Muscle of arm (tissue), 12 donors: ENCODE measurements around the gene COBL. TPM values are rescaled to one million over a fixed set of nuclear protein-coding genes. Genes with fewer than 3 reads are reported as not detected.

ENCODE experiments used
- DNase-seq: peaks from one replicate; pipeline ENCODE4 v3.0.0-alpha.2; 2013
- polyA plus RNA-seq, 12 donors: library from polyadenylated mRNA; unstranded; fragments of 120-200 nt; gene quantifications; one replicate each; pipeline ENCODE4 v1.2.1, GENCODE V29; 2013; ENCODE audit not compliant: insufficient read length in 12 of 12

Gene COBL
- polyA plus RNA-seq, 12 donors: 37.5 to 412 (median 128) TPM

DNA sequence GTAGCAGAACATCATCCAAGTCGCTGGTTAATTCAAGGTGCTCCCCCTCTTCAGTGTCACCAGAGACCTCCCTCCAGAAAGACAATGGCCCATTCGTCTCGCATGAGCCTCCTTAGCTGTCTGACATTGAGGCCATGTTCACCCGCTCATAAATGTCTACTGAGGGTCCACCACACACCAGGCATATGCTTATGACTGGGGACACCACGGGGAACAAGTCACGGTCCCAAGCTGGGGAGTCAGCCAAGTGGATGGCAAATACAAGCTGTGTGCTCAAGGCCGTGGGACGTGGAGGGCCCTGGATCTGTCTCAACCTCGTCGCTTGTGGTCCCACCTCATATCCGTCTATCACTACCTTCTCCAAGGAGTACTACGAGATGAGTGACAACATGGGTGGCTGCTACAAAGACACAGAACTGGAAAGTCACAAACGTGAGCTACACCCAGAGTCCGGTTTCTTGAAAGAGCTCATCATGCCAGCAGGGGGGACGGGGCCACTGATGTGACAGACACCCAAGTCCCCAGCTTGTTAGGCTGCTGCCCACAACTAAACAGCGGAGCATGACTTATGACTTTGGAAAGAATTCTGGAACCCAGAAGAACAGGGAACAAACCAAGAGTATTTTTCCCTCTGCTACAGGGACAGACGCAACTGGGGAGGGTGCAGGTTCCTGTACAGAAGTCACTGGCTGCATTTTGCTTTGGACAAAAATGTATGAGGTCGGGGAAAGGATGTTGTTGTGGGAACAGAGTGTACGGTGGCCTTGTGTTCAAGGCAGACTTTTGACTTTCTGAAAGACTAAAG is 189.6 kb downstream of the COBL start:
- no peak for DNase-seq

DNA sequence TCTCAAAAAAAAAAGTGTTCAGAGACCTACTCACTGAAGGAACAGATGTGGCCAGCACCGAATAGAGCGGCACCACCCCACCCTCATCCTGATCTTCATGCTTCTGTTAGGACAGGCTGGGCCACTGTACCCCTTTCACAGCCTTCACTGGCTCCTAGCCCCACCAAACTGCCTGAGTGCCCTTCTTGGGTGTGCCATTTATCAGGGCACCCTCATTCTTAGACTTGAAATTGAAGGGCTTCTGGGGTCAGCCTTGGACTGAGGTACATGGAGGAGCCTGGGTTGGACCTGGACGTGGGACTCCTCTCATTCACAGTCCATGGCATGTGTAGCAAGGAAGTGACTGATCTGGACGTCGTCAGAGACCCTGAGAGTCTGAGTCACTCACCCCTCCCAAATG is 190.3 kb downstream of the COBL start:
- DNase-seq: no peak

DNA sequence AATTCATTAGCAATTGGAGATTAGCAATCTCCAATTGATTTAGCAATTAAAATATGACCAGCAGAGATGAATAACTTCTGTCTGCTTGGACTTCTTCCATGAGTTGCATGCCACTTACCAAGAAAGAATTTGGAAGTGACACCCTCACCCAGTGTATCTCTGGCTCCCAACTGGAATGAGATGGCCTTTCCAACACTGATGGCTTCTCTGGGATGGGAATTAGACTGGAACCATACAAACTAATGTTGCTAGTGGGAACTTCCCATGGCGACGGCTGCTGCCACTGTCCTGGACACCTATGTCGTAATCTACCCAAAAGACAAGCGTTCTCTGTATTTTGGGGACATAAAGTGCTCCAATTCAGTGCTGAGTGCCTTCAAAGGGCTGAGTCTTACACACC is 192.3 kb downstream of the COBL start:
- no peak for DNase-seq

DNA sequence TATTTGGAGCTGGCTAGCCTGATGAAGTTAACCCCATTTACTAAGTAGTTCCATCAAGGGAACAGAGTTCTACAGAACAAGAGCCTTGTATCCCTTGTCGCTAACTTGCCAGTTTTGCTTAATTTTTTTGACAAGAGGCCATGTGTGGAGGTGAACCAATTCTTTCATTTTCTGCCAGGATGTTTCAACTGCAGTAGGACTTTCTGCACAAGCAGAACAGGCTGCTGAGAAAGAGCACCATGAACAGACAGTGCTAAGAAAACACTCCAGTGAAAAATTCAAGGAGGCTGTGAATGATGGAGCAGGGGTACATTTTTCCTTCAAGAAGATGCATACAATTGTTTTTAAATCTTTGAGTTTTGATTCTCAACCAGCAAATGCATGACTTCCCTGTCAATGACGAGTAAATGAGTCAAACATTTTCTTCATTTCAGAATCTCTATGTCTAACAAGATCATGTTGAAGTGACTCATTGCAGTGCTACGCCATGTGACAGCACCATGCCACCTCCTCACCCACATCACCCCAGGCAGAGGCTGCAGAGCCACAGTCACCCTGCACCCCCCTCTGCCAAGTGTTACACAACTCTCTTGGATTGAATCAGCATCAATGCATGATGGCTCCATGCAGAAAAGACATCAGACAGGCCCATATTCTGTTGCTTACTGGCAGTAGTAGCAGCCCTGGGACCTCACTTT is 193.1 kb downstream of the COBL start:
- no peak for DNase-seq

DNA sequence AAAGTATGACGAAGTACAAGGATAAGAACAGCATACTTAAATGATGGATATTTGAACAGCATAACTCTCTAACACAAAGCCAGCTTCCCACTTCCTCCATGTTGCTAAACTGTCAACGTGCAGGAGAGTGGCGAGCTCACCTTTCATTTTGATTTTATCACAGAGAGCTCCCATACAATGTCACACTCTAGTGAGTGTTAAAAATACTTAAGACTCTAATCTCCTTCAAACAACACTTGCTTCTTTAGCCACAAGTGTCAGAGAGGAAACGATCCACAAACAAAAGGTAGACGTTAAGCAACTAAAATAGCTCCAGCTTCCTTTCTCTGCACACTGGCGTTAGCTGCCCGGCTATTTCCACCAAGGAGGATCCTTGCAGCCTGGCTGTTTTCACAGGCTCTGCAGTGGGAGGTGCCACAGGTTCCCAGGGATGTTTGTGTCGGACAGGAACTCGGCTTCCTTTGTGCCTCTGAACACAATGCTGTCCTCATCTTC is 194.6 kb downstream of the COBL start:
- DNase-seq: no peak

DNA sequence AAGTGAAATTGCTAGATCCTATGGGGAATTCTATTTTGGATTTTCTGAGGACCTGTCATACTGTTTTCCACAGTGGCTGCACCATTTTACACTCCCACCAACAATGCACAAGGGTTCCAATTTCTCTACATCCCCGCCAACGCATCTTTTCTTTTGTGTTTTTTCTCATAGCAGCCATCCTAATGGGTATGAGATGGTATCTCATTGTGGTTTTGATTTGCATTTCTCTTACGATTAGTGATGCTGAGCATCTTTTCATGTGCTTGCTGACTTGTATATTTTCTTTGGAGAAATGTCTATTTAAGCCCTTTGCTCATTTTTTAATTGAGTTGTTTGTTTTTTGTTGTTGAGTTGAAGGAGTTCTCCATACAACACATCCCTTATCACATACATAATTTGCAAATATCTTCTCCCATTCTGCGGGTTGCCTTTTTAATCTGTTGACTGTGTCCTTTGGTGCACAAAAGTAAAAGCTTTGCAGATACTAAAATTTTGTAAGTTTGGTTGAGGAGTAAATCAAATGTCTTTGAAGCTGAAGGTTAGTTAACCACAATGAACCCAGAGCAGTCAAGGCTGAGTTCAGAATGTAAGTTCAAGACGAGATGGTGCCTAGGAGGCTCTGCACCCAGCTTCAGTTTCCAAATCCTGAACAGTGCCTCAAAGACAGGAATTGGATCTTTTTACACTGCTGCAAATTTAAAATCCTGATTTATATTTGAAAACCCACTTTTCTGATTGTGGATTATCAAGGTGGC is 195.4 kb downstream of the COBL start:
- DNase-seq: no peak

DNA sequence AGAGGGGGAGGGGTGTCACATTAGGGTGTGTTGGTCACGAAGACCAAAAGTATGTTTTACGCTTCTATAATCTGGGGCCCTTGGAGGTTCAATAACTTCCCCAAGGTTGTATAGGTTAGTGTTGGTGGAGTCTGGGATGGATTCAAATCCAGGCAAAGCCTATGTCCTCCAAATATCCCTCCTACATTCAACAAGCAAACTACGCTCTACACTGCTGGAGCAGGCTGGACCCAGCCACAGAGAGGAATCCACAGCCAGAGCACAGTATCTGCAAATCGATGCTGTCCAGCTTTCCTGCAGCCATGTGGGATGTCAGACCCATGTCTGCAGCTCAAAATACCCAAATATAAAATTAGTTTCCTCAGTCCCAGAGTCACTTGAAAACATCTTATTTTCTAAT is 198.0 kb downstream of the COBL start:
- DNase-seq: no peak

DNA sequence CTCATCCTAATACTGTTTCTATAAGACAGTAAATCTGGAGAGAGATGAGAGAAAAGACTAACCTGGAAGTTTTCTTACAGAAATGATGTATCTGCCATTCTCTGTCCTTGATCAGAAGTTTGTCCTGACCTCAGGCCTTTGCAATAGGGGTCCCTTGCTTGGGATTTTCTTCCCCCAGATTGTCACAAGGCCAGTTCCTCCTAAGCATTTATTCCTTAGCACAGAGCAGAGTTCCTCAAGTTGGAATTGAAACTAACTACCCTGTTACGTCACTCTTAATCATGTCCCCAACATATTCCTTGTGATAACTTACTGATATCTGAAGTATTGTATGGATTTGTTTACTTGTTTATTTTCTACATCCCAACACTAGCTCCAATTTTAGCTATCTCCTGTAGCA is 202.1 kb downstream of the COBL start:
- DNase-seq: no peak

DNA sequence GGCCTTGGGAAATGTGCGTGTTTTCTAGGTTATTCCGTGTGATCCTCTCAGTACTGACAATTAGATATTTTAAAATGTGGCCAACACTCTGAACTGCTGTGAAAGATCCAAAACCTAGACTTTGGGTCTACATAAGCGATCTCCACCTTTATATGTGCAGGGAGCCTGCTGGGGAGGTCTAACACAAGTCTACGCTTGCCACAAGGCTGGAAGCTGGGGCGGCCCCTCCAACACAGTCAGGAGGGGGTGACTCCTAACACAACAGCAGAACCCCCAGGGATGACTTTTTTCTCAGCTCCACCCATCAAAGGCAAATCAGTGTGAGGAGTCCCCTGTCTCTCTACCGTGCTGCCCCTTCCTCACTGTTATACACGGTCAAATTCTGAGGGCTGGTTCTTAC is 202.6 kb downstream of the COBL start:
- DNase-seq: no peak

DNA sequence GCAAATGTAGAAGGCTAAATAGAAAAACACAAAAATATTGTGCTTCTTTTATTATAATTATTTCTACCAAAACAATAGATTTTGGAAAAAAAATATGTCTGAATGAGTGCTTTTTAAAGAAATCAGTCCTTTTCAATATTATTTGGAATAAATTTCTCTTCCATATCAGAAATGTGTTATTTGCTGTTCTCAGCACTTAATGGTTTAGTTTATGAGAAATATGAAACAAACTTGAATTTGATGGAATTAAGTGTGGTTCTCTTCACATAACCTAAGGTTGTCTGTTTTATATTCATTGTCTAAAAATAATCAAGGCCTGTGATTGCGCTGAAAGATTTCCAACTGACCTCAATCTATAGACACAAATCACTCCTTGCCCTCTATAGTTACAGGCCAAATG is 203.0 kb downstream of the COBL start:
- DNase-seq: no peak

DNA sequence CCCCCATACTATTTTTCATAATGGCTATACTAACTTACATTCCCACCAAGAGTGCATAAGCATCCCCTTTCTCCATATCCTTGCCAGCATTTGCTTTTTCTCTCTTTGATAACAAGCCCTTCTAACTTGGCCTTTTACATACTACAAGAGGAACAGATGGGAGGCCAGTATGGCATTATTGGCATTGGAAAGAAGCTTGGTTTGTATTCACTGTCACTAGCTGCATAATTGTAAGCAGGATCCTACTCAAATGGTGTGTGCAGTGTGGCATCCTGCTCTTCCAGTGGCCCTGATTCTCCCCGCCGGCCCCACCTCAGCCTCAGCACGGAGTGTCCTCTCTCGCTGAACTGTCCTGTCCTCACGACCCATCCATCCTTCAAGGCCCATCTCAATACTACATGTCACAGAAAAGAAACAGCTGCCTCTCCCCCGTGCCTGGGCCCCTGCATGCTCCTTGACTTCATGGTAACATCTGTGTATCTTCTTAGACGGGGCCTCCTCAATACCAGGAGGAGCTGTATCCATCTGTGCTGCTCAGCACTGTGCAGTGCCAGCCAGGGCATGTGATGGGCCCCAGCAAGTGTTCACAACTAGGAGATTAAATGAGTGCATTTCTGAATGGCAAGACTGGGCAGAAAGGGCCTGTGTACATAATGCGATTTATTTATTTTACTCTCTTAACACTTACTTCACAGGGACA is 205.2 kb downstream of the COBL start:
- DNase-seq: no peak

DNA sequence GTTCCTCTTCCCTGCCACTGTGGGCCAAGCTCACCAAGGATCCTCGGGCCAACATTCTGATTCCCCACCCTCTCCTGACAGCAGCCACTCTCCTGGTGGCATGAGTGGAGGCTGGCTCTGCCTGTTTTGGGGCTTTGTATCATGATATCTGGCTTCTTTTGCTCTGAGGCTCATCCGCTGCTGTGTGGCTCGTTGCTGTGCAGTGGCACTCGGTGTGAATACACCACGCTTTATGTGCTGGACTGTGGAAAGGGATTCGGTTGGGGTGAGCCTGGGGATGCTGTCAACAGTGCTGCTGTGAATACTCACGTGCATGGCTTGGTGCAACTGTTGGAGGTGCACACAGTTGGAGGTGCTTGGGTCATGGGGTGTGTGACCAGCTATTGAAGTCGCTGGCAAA is 208.5 kb downstream of the COBL start:
- DNase-seq: no peak

DNA sequence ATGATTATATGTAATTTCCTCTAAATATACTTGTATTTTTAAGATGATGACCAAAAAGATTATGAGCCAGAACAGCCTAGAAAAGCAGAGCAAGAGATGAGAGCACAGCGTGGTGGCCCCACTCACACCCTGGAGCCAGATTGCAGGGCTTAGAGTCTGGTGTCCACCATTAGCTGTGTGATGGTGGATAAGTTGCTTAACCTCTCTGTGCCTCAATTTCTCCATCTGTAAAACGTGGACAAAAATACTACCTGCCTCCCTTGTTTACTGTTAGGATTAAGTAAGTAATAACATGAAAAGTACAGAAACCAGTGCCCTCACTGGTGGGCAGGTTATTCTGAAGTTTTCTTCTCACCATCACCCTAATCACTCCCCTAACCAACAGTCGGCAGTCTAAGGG is 212.3 kb downstream of the COBL start:
- no peak for DNase-seq

DNA sequence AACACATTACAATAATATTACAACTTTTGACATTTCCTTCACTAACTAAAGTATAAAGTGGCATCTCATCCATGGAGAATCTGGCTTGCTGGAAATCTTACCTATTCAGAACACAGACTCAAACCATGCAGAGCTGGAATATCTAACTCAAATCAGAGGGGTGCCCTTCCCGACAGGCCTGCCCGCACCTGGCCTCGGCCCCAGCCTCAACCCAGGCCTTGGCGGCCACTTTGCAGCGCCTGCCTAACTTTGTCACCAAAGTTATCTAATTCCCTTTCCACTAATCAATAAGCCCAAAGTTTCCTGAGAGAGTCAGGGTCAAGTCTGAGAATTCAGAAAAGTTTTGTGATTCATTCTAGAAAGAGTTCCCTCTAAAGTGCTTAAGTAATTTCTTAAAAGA is 212.9 kb downstream of the COBL start:
- no peak for DNase-seq

DNA sequence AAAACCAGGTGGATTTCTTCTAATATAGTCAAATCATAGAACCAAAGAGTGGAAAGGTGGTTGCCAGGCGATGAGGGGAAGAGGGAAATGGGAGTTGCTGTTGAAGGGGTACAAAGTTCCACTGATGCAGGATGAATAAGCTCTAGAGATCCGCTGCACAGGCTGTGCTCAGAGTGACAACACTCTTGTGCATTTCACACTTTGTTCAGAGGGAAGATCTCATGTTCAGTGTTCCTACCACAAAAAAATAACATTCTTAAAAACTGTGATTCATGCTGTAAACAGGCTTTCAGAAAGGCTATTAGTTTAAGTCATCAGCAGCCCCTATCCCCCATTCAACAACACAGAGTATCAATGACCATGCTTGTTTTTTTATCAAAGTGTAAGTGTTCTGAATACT is 213.8 kb downstream of the COBL start:
- no peak for DNase-seq

DNA sequence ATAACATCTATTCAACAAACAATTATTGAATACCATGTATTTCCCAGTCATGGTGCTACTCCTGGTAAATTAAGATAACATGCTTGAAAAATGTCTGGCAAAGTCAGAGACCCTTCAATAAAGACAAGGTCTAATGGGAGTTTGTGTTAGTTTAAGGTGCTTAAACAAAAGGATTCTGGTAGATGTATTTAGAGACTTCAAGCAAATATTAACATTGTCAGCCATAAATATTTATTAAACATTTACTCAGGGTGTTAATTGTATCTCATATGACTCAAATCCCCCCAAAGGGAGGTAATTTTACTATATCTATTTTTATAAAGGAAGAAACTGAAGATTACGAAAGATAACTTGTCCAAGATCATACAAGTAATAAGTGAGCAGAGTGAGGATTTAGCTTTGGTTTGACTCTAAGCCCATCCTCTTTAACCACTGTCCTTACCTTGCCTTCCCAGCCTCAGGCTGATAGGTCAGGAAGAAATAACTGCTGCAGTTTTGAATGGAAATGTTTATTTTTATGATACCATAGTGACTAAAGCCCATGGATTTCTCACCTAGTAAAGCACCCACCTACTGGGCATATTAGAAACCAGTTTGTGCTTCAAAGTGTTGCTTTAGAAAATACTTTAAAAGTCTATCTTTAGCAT is 215.4 kb downstream of the COBL start:
- no peak for DNase-seq

DNA sequence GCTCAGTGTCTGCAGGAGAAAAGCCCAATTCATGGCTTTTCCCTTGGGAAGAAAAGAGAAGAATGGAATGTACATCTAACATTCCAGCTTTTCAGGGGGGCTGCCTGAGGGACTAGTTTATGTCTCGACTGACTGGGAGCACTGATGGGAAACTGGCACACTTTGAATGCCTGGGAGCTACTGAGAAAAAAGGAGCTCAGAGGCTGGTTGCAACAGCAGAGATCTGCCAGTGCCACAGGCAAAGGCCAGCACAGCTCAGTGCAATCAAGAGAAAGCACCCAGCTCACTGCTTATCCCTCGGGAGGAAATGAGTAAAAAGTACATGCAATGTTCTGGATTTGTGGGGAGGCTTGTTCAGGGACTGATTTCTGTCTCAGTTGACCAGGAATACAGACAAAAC is 226.2 kb downstream of the COBL start:
- DNase-seq: no peak

DNA sequence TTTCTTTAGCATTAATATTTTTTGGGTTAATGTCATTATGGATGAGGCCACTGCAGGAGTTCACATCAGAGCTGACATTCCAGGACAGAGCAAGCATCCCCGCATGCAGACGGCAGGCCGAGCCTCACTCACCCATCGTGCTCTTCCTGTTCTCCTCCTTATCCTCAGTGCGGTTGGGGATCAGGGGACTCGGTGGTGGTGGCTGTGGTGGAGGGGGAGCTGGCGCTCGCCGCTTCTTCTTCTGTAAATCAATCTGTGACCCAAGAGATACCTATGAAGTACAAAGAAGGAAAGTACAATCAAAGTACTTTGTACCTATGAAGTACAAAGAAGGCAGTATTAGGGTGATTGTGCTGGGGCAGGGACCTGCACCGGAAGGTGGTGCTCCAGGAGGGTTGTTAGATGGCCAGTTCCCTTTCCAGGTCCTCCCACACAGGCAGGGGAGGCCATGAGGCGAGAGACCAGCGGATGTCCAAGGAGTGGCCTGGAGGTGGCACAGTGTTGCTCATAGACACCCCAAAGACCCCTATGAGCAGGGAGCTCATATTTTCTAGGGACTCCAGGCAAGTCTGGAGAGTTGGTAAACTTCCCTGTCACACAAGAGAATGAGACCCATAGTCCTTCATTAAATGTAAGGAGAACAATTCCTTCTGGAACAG is 231.4 kb downstream of the COBL start:
- DNase-seq: no peak

DNA sequence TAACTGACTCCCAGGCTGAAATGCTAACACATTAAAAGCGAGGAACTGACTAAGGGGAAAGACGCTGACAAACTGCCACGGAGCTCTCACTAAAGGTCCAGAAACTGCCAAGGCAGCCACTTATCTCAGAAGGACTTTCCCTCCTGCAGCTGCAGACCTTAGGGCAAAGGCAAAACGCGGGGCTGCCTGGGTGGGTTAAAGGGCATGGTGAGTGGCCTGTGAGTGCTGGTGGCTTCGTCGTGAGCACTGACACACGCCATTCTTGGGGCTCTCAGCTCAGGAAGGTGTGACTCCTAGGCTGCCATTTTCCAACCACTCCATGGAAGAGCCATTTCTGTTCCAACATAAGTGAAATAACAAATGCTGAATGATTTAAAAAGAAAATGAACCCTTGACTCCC is 232.5 kb downstream of the COBL start:
- no peak for DNase-seq

DNA sequence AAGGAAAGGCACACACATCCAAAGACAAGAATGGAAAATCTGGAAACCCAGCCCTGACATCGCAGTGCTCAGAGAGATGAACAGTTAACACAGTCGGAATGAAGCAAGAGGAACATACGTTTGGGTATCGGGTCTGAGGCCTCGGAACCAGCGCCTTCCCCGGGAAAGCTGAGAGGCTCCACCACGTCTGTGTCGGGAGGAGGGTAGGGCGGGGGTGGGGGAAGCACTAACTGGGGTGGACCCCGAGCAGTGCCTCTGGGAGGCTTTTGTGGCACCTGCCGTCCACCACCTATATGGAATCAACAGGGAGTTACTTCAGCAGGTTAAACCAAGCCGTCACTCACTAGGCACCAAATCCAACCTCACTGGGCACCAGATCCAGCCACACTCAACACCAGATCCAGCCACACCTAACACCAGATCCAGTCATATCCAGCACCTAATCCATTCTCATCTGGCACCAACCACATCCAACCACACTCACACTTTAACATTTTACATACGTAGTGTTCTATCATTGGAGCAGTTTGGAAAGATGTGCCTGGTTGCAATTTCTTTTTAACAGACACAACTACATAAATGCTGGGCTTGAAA is 233.6 kb downstream of the COBL start:
- no peak for DNase-seq
